Inflammatory macrophage treated with lipopolysaccharide for 1 hour (primary cell): ENCODE measurements around the gene CACNA1A.
A peak's percentile ranks its signal among the peaks of the same experiment; 100 is the strongest.
"Not testable (repeated sequence)": the region's sequence is repeated elsewhere in the genome, so short reads cannot be mapped to it uniquely, and the experiment has no call there.

ENCODE experiments used
- DNase-seq, 2 donors: peaks; one replicate each; pipeline ENCODE4 v3.0.0-alpha.2; 2020 to 2022

Gene CACNA1A

DNA sequence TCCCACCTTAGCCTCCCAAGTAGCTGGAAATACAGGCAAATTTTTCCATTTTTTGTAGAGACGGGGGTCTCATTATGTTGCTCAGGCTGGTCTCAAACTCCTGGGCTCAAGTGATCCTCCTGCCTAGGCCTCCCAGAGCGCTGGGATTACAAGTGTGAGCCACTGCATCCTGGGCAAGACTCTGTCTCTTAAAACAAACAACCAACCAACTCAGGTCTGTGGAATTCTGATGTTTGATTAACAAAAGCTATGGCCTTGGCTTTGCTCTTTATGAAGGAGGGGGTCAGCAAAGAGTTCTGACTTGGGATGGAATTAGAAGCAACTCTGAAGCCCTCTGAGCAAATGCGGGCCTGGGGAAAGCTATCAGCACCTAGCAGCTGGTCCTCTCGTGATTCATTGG lies 238.4 kb downstream of the CACNA1A start:
- DNase-seq: no peak

DNA sequence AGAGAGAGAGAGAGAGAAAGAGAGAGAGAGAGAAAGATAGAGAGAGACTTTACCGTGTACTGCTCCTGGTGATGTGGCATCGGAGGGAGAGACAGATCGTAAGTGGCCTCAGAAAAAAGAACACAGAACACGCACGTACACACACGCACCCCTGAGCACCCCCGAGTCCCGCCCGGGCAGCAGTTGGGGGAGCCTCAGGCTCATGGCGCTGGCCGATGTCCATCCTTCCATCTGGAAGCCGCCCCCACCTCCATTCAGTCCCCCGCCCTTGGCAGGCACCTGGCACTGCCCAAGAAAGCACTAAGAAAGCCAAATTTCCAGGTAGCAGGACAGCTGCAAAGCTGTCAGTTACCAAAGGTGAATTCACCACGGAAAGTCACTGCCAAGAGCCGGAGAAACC lies 239.1 kb downstream of the CACNA1A start:
- no peak for DNase-seq

DNA sequence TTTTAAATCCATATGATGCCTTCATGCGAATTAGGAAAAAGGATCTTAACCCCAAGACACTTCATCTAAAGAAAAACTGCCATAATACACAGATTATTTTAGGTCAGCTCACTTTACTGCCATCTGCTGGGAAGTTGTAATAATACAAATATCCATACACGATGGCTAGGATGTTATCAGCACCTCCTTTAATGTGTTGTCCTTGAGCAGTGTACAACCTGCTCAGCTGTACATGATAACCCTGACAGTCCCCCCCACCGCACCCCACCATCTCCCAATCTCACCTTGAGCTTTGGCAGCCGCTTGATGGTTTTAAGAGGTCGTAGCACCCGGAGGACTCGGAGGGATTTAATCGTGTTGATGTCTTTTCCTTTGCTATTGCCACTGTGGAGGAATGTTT lies 243.8 kb downstream of the CACNA1A start:
- DNase-seq: peak; percentile 52 to 89

DNA sequence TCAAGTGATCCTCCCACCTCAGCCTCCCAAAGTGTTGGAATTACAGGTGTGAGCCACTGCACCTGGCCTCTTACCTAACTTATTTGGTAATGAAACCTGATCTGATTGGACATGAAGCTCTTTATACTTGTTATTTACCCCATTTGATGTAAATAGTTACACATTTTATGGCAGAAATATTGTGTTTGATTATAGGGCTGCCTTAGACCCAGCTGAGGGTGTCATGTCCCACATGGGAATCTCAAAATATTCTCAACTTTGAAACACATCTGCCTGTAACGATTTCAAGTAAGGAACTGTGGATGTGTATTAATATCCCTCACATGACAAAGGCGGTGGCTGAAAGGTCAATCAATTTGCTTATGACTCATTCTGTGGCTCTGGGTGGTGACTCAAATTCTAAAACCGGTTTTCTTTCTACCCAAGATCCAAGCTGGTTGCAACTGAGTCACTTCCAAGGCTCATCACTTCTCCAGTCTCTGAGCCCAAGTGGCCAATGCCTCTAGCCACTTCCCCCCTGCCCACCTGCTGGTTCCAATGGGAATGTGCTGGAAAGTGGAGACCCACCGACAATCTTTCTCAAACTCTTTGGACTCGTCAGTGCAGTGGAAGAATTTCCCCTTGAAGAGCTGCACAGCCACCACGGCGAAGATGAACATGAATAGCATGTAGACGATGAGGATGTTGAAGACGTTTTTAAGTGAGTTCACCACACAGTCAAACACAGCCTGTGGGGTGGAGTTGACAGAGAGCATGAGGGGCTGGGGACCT lies 245.2 kb downstream of the CACNA1A start:
- peak; percentile 92 to 96 for DNase-seq

DNA sequence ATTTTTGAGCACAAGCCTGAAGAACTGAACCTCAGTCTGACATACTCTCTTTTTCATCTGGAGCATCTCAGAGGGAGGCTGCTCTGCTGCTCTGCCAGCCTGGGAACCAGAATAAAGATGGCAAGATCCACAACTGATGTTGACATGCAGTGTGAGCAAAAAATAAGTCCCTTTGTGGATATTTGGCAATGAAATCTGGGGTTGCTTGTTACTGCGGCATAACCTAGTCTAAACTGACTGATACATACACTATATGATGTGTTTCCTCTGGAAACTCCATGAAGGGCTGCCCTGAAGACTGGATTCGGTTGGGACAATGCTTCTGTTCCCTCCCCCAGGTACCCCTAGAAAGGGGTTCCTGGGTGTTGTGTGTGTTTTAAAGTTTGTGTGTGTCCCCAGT lies 249.4 kb downstream of the CACNA1A start:
- DNase-seq: no peak

DNA sequence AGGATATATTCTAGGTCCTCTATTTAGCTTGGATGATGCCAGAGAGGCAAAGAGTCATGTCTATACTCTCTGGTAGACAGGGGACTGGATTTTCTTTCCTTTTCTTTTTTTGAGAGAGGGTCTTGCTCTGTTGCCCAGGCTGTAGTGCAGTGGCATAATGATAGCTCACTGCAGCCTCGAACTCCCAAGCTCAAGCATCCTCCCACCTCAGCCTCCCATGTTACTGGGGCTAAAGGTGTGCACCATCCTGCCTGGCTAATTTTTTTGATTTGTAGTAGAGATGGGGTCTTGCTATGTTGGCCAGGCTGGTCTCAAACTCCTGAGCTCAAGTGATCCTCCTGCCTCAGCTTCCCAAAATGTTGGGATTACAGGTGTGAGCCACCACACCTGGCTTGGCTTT lies 249.9 kb downstream of the CACNA1A start:
- DNase-seq: not testable (repeated sequence)

DNA sequence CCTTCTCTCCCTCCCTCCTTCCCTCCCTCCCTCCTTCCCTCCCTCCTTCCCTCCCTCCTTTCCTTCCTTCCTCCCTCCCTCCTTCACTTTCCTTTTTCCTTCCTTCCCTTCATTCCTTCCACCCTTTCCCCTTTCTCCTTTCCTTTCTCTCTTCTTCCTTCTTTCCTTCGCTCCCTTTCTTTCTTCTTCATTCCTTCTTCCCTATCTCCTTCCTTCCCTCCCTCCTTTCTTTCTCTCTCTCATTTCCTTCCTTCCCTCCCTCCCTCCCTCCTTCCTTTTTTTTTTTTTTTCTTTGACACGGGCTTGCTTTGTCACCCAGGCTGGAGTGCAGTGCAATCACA lies 250.6 kb downstream of the CACNA1A start:
- DNase-seq: no peak

DNA sequence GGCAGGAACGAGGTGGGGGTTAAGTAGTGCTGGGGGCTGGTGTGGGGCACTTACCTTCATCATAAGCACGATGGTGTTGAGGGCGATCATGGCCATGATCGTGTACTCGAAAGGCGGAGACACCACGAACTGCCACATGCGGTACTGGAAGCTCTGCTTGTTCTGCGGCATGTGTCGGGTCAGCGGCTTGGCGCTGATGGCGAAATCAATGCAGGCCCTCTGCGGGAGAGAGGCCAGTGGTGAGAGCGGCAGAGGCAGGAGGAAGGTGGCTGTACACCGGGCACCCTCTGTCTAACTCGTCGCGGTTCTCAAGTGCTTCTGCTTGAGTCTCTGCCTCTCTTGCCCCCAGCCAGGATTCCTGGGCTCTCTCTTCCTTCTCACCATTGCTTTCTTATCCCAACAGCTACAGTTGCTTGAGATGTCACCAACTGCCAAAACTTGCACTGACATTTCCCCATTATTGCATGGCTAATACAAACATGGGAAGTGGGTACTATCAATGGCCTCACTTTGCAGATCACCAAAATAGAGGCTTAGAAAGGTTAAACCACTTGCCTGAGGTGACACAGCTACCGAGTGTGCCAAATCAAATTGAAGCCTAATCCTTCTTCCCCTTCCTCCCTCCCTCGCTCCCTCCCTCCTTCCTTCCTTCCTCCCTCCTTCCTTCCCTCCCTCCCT lies 251.1 kb downstream of the CACNA1A start:
- no peak for DNase-seq

DNA sequence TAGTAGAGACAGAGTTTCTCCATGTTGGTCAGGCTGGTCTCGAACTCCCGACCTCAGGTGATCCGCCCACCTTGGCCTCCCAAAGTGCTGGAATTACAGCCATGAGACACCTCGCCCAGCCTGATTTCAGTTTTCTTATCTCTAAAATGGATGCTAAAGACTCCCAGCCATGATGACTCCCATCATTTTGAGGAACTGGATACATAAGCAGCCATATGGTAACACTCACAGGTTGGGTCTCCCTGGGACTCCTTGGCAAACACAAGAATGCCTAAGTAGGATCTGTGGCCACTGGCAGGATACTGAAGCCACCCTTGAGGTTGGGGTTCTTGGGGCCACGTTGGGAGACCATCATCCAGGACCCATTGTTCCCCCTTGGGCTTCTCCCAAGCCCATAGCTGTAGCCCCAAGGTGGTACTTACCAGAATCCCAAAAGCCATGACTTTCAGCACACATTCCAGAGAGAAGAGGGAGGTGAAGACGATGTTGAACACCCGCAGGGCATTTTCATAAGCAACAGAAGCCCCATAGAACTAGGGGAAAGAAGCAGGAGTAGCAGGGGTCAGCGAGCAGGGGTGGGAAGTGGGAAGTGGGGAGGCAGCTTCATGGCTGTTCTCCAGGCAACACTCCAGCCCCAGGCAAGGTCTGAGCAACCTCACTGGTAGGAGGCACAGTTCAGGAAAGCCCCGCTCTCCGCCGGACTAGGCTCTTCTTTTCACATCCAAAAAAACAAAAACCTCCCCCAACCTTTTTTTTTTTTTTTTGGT lies 253.5 kb downstream of the CACNA1A start:
- no peak for DNase-seq

DNA sequence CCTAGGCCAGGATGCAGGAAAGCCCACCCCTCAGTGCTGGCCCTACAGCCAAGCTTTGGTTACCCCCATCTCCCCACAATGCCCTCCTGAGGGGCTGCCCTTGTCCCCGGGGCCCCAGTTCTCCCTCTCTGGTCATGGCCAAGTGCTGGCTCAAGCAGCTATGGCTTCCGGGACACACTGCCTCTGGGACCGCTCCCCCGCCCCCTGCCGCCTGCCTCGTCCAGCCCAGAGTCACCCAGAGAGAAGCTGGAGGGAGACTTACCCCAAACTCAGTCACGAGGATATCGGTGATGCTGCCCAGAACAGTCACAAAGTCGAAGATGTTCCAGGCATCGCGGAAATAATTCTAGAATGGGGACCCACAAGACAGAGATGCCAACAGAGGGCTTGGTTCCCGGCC lies 261.4 kb downstream of the CACNA1A start:
- DNase-seq: no peak

DNA sequence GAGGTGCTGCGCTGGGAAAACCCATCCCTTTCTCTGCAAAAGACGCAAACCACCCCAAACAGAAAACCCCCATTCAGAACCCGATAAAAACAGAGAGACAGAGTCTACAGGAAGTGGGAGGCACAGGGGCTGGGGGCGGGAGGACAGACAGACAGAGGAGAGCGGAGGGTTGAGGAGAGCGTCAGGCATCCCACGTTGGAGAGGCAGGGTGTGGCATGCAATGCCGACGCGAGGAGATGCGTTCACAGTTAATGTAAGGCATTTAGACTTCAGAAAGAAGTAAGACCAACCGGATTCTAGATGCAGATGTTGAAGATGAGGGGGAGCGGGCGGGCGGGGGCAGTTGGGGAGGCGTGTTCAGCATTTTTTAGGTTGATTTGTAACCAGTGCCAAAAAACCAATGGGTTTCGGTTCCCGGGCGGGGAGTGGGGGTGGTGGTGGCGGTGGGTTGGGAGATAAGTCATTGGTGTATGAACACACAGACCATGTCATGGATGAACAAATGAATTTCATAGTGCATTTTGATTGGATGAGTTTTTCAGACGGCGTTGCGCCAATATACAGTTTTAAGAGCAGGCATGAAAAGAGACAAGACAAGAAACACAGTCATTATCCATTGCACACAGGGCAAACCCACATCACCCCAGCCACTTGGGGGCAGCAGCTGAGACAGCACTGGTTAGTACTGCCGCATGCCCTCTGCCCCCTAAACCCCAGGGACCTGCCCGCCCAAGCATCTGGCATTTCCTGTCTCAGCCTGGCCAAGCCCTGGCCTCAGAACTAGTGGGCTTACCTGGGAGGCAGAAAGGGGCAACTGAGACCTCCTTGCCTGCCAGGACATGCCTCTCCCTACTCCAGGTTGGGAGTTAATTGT lies 264.8 kb downstream of the CACNA1A start:
- no peak for DNase-seq

DNA sequence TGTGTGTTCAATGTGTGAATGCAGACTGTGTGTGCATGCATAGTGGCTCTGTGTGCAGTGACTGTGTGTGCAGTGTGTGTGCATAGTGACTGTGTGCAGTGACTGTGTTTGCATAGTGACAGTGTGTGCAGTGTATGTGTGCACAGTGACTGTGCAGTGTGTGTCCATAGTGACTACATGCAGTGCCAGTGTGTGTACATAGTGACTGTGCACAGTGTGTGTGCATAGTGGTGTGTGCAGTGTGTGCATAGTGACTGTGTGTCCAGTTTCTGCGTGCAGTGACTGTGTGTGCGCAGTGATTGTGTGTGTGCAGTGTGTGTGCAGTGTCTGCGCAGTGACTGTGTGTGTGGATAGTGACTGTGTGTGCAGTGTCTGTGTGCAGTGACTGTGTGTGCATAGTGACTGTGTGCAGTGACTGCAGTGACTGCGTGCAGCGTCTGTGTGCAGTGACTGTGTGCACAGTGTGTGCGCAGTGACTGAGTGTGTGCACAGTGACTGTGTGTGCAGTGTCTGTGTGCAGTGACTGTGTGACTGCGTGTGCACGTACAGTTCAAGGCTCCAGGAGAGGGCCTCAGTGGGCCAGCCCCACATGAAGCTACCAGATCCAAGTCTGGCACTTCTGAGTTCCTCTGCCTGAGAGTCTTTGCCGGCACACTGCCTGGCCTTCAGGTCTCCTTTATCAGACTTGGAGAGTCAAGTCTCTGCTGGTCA lies 265.8 kb downstream of the CACNA1A start:
- no peak for DNase-seq

DNA sequence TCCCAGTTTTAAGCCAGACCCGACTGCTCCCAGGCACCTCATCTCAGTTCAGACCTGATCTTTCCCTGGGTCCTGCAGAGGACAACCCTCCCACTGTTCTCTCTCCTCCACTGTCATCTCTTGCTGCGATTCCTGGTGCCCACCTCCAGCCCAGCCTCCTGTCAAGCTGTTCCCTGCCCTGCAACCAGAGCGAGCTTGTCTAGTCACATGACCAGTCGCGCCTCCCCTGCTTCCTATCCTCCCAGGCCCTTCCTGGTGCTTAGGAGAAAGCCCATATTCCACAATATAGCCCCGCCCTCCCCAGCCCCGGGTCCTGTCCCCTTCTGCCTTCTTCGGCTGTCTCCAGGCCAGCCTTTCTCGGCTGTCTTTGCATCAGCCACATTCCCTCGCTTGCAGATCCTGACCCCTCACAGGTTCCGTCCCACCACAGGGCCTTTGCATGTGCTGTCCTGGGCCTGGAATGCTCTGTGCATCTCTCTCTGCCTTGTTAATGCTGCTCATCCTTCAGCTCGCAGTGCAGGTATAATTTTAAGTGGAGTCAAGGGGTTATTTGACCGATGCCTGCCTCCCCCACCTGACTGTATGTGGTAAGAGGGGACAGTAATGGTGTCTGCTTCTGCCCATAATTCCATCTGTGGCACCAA lies 267.3 kb downstream of the CACNA1A start:
- DNase-seq: no peak

DNA sequence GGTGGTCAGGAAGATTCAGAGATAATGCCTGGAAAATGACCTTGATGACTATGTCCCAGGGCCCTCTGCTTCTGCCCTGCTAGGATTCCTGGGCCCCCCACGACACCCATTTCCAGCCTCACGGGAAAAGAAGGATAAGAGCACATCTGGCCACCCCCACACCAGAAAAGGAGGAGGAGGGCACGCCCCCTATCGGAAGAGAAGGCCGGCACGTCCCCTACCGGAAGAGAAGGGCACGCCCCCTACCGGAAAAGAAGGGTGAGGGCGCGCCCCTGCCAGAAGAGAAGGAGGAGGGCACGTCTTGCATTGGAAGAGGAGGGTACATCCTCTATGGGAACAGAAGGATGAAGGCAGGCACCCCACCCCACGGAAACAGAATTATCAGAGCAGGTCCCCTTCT lies 271.8 kb downstream of the CACNA1A start:
- DNase-seq: peak in 1 of 2 donors; percentile 16

DNA sequence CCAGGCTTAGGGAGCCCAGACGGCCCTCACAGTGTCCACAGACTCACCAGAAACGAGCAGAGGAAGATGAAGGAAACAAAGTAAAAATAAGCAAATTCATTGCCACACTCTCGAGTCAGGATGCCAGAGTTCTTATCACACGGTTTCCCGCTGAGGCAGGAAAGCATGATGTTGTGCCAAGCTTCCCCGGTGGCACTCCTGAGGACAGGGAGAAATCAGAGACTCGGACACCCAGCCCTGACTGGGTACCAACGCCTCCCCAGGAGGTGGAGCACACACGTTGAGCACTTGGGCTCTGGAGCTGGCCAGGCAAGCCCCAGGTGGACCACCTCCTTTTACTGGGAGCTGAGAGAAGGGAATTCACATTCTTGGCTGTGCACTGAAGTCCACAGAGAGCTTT lies 274.6 kb downstream of the CACNA1A start:
- no peak for DNase-seq

DNA sequence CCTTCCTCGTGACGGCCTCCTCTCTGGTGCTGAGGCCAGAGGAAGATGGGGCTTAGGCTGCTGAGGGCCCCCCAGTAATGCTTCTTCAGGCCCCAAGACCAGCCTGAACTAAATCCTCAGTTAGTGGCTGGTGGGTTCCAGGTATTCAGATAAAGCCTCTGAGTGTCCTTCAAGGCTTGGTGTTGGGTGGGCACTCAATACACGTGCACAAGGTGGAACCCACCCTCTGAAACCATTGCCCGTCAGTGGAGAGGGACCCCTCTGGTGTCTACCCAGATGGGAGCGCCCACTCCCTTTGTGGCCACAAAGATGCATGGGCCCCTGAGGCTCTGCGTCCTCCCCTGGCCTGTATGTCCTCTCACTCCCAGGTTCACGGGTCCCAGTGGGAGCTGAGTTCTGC lies 277.0 kb downstream of the CACNA1A start:
- no peak for DNase-seq

DNA sequence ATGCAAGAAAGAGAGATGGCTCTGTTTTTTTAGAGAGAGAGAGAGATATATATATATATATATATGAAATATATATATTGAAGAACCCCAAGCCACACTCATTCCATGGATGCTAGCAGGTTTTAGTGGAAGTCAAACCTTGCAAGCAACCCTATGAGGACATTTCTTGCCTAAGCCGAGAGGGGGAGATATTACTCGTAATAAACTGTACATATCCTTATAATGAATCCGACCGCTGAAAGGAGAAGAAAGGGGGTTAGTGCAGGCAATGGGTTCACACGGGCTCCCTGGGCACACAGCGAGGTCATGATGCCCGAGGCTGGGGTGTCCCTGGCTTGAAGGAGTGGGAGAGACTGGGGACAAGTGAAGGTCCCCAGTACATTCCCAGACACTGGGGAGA lies 277.7 kb downstream of the CACNA1A start:
- no peak for DNase-seq

DNA sequence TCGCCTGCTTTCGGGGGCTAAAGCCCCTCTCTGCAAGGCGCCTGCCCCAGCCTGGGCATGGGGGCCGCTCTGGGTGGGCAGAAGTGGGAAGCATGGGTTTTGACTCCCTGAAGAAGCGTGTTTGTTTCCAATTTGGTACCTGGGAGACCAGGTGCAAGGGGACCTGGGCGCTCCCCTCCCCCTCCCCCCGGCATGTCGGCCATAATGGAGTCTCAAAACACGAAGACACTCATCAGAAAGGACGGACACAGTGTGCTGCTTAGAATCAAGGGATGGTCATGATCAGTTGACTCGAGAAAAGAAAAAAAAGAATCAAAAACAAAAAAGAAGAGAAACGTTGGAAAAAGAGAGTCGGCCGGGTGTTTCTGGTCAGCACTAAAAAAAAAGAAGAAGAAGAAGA lies 279.3 kb downstream of the CACNA1A start:
- no peak for DNase-seq

DNA sequence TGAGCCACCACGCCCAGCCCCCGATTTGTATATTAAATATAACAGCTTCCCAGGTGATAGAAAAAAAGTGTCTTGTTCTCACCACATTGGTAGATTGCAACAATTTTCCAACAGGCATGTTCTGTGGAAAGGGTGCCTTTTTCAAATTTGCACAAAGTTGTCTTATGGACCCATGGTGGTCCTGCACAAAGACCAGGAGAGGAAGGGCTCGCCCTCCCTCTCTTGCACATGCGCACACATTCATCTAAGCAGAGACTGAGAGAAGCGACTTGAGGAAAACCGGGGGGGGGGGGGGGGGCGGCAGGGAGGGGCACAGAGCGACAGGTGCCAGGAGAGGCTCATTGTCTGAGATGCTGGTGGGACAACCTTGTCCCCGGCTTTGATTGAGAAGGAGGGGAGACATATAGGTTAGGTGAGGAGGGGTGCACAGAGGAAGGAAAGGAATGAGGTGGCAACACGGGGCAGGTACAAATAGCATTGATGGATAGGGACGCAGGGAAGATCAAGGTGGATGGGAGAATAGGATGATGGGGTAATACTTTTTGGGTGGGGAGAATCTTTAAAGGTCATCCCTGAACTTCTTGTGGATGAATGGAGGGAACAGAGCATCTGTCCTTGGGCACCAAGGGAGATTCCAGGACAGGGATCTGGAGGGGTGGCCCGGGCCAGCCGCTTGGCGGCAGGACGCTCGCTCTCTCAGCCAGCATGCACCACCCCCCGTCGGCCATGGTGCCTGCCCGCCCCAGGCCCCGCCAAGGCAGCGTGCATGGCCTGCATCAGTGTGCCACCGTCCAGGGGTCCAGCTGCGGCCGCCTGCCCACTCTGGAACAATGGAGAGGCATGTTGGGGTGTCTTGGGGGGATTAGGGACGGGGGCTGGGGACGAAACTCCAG lies 280.1 kb downstream of the CACNA1A start:
- DNase-seq: no peak

DNA sequence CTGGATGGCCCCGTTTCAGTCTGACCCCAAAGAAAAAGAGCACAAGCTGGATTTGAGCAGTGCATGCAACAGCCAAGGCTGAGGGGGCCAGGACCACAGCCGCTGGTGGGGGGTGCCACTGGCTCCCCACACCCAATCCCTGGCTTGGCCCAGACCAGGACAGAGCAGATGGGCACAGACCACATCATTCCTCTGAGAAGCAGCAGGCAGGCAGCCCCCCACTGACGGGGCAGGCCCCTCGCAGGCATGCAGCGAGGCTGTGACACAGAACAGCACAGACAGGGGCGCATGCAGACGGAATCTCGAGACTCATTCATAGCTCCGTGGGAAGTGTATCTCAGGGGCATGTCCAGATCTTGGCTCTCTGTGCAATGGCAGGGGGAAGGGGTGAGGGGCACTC lies 281.2 kb downstream of the CACNA1A start:
- DNase-seq: no peak

DNA sequence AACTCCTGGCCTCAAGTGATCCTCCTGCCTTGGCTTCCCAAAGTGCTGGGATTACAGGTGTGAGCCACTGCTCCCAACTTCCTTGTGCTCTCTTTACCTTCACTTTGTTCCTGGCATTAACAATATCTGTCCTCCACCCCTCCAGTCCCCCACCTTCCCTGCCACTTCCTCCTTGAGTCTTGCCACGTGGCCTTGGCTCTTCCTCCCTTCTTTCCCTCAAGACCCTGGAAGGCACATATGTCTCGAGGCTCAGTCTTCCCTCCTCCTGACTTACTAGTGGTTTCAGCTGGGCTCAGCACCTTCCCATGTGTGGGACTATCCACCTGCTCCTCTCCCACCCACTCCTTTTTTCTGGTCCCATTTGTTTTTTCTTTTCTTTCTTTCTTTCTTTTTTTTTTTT lies 285.4 kb downstream of the CACNA1A start:
- DNase-seq: no peak
